PC-9 (cell line): ENCODE results near the gene LEP.

ENCODE experiments used
- EZH2 ChIP-seq: fragments of 200-600 bp; sonication (generic); IDR thresholded peaks from 2 replicates; pipeline ENCODE4 v1.8.0; 2017; ENCODE audit warnings: antibody characterized with exemption, low read depth
- TF ChIP-seq, protein P1 (sequence below): fragments of 200-600 bp; sonication (generic); conservative IDR thresholded peaks from 2 replicates; pipeline ENCODE4 v1.6.1; 2017; ENCODE audit warnings: mixed run types, antibody characterized with exemption, mild to moderate bottlenecking, moderate library complexity

DNA sequence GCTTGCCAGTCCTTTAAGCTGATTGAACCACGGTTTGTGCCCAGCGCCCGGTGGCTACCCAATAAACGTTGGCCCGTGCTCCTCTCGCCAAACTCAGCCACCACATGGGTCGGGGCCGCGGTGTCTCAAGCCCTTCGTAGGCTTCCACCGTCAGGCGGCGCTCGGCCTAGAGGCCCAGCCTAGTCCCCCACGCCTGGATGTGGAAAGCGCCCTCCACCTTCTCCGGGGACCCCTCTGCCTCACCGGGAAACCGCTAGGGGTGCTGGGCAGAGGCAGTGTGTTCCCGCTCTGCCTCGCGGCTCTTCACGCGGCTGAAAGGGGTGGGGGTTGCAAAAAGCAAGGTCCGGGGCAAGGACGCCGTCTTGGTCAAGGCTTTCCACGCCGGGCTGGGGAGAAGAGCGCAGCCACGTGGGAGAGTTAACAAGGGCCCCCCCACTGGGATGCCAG is 29.8 kb downstream of the LEP start:
- TF ChIP-seq, protein P1, sequence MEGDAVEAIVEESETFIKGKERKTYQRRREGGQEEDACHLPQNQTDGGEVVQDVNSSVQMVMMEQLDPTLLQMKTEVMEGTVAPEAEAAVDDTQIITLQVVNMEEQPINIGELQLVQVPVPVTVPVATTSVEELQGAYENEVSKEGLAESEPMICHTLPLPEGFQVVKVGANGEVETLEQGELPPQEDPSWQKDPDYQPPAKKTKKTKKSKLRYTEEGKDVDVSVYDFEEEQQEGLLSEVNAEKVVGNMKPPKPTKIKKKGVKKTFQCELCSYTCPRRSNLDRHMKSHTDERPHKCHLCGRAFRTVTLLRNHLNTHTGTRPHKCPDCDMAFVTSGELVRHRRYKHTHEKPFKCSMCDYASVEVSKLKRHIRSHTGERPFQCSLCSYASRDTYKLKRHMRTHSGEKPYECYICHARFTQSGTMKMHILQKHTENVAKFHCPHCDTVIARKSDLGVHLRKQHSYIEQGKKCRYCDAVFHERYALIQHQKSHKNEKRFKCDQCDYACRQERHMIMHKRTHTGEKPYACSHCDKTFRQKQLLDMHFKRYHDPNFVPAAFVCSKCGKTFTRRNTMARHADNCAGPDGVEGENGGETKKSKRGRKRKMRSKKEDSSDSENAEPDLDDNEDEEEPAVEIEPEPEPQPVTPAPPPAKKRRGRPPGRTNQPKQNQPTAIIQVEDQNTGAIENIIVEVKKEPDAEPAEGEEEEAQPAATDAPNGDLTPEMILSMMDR: no peak
- no peak for TF ChIP-seq EZH2
